ES-I3 (cell line): Measurements from ENCODE around the gene ZC3H12C.

Experiments
- H3K36me3 ChIP-seq: 2 replicates; pipeline ENCODE4 v1.6.1; 2013; ENCODE audit warnings: mild to moderate bottlenecking, low read length, control low read depth, moderate library complexity; ENCODE audit not compliant: insufficient read depth
- H3K4me1 ChIP-seq: 2 replicates; pipeline ENCODE4 v1.6.1; 2013; ENCODE audit warnings: mild to moderate bottlenecking, control low read depth, low read length; ENCODE audit not compliant: insufficient read depth
- H3K9ac ChIP-seq: 2 replicates; pipeline ENCODE4 v1.6.1; 2013; ENCODE audit warnings: low read depth, mild to moderate bottlenecking, low read length, moderate library complexity
- H3K9me3 ChIP-seq: 2 replicates; pipeline ENCODE4 v1.6.1; 2013; ENCODE audit warnings: mild to moderate bottlenecking, low read length, moderate library complexity; ENCODE audit not compliant: control insufficient read depth, insufficient read depth

Gene ZC3H12C

DNA sequence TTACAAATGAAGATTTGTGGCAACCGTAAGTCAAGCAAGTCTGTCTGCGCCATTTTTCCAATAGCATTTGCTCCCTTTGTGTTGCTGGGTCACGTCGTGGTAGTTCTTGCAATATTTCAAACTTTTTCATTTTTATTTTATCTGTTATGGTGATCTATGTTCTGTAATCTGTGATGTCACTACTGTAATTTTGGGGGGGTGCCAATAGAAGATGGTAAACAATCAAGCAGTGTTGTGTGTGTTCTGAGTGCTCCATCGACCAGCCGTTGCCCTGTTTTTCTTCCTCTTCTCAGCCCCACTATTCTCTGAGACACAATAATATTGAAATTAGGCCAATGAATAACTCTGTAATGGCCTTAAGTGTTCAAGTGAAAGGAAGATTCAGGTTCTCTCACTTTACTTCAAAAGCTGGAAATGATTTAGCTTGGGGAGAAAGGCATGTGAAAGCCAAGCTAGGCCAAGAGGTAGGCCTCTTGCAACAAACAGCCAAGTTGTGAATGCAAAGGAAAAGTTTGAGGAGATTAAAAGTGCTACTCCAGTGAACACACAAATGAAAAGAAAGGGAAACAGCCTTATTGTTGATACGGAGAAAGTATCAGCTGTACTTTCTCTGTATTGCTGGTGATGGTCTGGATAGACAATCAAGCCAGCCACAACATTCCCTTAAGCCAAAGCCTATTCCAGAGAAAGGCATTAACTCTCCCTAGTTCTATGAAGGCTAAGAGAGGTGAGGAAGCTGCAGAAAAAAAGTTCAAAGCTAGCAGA is 7.5 kb downstream of the ZC3H12C start:
- Histone ChIP-seq H3K9me3 (no peaks in the 10 kb centered on the region), H3K4me1 (no peaks in the 10 kb centered on the region), H3K36me3 (no peaks in the 10 kb centered on the region), H3K9ac (no peak overlapping the region)

DNA sequence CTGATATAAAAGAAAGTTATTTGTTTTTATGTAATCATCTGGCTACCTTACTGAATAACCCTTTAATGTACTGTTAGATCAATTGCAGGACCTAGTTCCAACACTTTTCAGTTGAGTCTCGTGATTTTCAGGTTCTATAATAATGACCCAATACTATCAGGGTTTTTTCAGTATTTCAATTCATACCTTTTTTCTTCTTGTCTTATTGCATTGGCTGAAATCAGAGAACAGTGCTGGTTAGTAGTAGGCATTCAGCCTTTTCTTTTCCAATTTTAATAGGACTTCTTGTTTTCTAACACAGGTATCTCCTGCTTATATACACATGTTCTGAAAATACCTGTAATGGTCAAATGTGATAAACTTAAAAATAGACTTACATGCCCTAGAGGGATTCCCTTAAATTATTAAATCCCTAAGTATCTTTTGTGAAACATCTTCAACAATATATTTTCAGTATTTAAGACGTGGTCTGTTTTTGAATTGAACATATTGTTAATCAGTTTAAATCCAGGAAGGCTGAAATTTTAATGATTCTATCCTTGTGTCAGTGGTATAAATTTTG is 13.6 kb downstream of the ZC3H12C start:
- Histone ChIP-seq H3K4me1 (no peaks in the 10 kb centered on the region), H3K9me3 (no peaks in the 10 kb centered on the region), H3K36me3 (no peaks in the 10 kb centered on the region), H3K9ac (no peak overlapping the region)

DNA sequence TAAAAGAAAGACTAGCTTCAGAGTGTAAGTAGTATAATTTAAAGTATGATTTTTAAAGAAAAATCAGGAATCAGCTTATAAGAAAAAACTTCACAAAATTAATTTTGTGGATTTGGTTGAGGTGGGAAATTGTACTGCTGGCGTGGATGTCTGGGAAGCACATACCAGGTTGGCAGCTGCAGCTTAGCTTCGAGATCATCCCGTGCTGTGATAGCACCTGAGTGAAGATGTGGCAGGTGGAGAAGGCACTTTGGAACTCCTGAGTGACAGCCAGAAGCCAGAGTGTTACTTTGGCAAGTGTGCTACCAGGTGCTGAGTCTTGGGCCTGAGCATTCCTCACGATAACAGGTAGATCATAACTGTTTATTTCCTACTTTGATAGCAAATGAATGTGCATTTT is 17.7 kb downstream of the ZC3H12C start:
- Histone ChIP-seq H3K4me1 (no peaks in the 10 kb centered on the region), H3K9me3 (no peaks in the 10 kb centered on the region), H3K9ac (no peak overlapping the region)

DNA sequence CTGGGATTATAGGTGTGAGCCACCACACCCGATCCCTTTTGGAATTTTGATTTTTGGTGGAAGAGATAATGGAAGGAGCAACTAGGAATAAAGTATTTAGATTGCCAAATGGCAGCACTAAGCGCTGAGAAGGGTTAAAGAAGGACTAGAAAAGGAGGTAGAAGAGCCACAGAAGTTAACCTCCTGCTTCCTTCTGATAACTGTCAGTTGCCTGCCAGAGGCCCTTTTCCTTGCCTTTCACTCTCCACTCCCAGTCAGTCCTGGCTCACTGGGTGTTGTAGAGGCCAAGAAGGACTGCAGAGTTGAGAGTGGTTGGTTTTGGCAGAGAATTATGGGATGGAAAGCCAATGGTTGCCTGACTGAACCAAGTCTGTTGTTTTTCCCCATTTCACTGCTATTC is 19.3 kb downstream of the ZC3H12C start:
- H3K9ac ChIP-seq = no peak overlapping the region
- no peaks in the 10 kb centered on the region for H3K4me1 ChIP-seq
- H3K36me3 ChIP-seq = no peaks in the 10 kb centered on the region

More for the DNA sequence above, 17.7 kb downstream of the ZC3H12C start:
- H3K36me3 ChIP-seq = no peaks in the 10 kb centered on the region

DNA sequence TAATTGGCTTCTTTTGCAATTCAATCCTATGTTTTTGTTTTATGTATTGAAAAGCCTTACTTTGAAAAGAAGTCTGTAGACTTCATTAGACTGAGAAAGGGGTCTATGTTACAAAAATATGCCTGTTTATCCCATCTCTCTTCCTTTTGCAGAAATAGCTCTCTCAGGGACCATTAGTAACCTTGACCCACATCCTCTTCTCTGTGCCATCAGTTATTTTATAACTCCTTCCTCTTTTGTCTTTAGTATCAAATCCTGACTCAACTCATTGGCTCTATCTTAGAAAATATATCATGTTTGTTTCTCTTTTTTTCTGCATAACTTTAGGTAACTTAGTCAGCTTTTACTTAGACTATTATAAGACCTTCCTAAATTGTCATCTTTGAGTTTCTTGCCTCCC is 20.3 kb downstream of the ZC3H12C start:
- Histone ChIP-seq H3K9me3 (no peaks in the 10 kb centered on the region), H3K9ac (no peak overlapping the region), H3K36me3 (no peaks in the 10 kb centered on the region), H3K4me1 (no peaks in the 10 kb centered on the region)

More for the DNA sequence above, 19.3 kb downstream of the ZC3H12C start:
- H3K9me3 ChIP-seq = no peaks in the 10 kb centered on the region

DNA sequence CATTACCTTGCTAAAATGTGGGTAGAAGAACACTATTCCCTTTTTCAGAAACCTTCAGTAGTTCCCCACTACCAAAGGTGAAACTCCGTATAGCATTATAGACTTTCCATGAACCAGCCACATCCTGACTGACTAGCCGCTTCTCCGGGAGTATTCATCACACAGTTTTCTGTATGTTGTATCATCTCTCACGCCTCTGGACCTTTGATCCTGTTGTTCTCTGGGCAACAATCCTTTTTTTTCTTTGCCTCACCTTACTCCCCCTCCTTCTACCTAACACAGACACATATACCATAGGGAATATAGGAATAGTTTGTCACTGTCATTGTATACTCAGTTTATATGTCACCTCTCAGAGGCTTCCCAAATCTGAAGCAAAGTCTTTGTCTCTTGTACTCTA is 20.8 kb downstream of the ZC3H12C start:
- no peaks in the 10 kb centered on the region for H3K36me3 ChIP-seq
- H3K4me1 ChIP-seq = no peaks in the 10 kb centered on the region

DNA sequence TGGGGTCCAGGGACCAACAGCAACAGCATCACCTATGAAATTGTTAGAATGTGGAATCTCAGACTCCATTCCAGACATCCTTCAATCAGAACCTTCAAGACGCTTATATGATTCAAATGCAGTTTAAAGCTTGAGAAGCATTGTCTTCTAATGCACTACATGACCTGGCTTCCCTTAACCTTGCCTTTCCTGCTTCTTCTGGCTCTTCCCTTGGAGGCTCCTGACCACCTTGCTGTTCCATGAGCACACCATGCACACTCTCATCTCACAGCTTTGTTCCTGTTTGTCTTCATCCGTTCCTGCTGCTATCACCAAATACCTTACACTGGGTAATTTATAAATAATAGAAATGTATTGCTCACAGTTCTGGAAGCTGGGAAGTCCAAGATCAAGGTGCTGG is 26.1 kb downstream of the ZC3H12C start:
- Histone ChIP-seq H3K9ac (no peak overlapping the region), H3K36me3 (no peaks in the 10 kb centered on the region), H3K9me3 (no peaks in the 10 kb centered on the region), H3K4me1 (peaks cover 12% of the 10 kb centered on the region; the same call in 1 of the 2 replicates)

More for the DNA sequence above, 20.8 kb downstream of the ZC3H12C start:
- H3K9me3 ChIP-seq = no peaks in the 10 kb centered on the region
- H3K9ac ChIP-seq = no peak overlapping the region

DNA sequence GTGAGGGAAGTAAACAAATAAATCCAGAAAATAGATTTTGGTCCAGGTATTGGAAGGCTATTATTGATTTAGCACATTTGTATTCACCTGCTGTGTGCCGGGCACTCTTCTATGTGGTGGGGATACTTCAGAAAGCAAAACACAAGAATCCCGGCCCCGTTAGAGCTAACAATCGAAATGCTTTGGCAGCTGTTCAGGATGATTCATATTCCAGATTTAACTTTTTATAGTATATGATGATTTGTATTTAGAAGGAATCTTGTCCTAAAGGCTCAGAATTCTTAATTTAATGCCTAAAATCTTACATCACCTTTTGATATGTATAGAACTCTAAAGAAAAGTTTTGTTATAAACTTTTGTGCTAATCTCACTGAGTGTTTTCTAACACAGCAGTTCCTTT is 28.0 kb downstream of the ZC3H12C start:
- no peak overlapping the region for H3K9ac ChIP-seq
- no peaks in the 10 kb centered on the region for H3K36me3 ChIP-seq
- H3K9me3 ChIP-seq = no peaks in the 10 kb centered on the region
- H3K4me1 ChIP-seq = peaks cover 12% of the 10 kb centered on the region; the same call in 1 of the 2 replicates

DNA sequence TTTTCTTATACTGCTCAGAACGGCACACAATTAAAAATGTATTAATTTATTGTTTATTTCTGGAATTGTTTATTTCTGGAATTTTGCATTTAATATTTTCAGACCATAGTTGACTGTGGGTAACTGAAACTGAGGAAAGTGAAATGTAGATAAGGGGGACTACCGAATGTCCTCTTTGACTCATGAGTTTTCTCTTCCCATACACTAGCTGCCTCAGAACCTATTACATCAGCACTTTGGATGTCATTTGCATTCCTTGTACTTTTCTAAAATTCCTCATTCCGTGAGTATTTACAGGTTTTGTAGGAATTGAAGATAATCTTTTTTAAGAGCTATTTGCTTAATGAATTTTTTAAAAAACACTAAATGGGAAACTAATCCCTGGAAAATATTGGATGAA is 29.8 kb downstream of the ZC3H12C start:
- Histone ChIP-seq H3K9ac (no peak overlapping the region), H3K4me1 (peaks cover 18% of the 10 kb centered on the region)

DNA sequence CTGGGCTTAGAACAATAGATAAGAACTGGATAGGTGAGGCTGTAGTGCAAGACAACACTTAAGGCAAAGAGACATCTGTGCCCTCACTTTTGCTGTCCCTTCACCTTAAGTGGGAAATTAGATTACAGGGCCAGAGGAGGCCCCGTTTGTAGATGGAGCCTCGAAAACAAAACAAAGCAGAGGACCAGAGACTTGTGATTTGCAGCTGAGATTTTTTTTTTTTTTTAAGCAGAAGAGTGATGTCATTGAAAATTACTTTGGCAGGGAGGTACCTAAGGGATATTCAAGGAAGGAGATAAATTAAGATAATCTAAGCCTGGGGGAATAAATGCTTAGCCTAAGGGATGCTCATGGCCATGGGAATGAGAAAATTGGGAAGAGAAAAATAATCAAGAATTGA is 31.4 kb downstream of the ZC3H12C start:
- H3K36me3 ChIP-seq = no peaks in the 10 kb centered on the region
- H3K4me1 ChIP-seq = peaks cover 34% of the 10 kb centered on the region
- H3K9ac ChIP-seq = no peak overlapping the region
- H3K9me3 ChIP-seq = no peaks in the 10 kb centered on the region

More for the DNA sequence above, 29.8 kb downstream of the ZC3H12C start:
- H3K36me3 ChIP-seq = no peaks in the 10 kb centered on the region
- no peaks in the 10 kb centered on the region for H3K9me3 ChIP-seq

DNA sequence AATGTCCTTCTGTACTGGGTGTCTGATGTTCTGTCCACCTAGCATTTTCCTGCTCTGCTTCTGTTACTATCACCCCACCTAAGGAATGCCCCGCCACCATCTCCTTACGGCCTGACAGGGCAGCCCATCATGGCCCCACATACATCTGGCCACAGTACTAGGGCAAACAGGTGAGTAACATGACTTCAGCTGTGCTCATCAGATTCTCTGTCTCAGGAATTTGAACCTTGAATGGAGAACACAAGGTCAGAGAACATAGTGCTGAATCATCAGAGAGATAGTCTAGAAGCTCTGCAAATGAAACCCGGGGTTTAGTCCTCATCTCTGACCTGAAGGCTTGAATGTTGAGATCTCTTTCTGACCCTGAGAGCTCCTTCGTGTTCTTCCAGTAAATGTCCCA is 32.4 kb downstream of the ZC3H12C start:
- H3K9me3 ChIP-seq = no peaks in the 10 kb centered on the region
- peaks cover 40% of the 10 kb centered on the region for H3K4me1 ChIP-seq
- H3K9ac ChIP-seq = no peak overlapping the region
- no peaks in the 10 kb centered on the region for H3K36me3 ChIP-seq

DNA sequence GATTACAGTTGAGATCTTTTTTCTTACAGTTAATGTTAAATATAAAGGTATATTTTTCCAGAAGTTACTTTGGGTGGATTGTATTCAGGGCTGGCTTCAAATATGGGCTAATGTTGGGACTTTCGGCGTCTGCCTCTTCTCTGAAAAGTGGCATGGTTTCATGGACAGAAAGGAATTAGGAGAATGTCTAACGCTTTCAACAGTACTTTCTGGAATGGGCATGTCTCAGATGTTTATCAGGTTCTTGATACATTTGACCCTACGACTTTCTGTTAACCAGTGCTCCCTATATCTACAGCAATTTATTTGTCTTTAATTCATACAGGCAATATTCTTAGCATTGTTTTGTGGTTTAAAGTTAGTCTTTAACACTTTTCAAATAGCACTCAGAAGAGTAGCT is 33.7 kb downstream of the ZC3H12C start:
- no peak overlapping the region for H3K9ac ChIP-seq
- no peaks in the 10 kb centered on the region for H3K9me3 ChIP-seq
- H3K4me1 ChIP-seq = peaks cover 46% of the 10 kb centered on the region
- no peaks in the 10 kb centered on the region for H3K36me3 ChIP-seq

DNA sequence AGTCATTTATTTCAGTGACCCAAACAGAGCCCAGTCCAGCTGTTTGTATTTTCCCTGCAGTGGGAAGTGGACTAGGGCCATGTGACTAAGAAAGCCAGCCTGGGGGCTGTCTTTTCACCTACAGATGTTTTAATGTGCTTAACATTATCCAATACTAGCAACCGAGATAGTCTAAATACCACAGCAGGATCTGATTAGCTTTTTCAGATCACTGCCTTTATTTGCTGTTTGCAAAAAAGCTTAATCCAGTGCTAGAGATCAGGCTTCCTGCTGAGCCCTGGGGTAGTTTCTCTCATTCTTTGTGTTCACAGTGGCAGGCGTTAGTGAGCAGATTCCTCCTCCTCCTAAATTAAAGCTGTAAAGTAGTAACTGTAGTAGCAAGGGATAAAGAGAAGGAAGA is 35.0 kb downstream of the ZC3H12C start:
- H3K4me1 ChIP-seq = peaks cover 41% of the 10 kb centered on the region
- H3K9ac ChIP-seq = no peak overlapping the region
- H3K36me3 ChIP-seq = no peaks in the 10 kb centered on the region

DNA sequence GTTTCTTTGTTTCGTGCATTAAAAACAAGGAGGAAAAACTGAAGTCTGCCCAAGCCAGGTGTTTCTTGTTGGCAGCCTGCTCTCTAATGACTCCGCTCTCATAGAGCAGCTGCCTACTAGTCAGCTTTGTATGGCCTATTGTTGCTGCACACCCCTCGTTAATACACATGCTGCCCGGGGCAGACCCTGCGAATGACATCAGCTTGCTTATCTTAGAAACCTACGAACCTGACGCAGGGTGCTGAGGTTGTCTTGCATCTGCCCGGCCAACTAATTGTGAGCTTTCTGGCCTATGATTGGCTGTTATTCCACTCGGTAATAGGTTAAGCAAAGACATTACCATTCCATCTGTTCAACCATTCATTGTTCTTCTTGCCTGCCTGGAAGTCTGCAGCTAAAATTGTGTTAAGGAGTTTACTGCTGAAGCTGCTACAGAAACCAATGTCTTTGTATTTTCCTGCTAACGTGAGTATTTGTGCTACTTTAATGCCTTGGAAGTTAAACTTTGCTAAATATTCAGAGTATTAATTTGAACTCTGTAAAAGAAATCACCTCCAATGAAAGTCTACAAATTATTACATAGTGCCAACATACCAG is 37.5 kb downstream of the ZC3H12C start:
- peaks cover 41% of the 10 kb centered on the region for H3K4me1 ChIP-seq
- no peaks in the 10 kb centered on the region for H3K9me3 ChIP-seq
- H3K36me3 ChIP-seq = no peaks in the 10 kb centered on the region
- no peak overlapping the region; the same call in 1 of the 2 replicates for H3K9ac ChIP-seq

More for the DNA sequence above, 35.0 kb downstream of the ZC3H12C start:
- H3K9me3 ChIP-seq = no peaks in the 10 kb centered on the region
